DMS153 treated with DMSO at 0.1 percent for 48 hours (cell line): ENCODE measurements around the gene ZYX.
A peak's percentile ranks its signal among the peaks of the same experiment; 100 is the strongest.

Experiments used
- DNase-seq: peaks from one replicate; lab custom pipeline; 2025; ENCODE audit not compliant: unreplicated experiment; lab: John Stamatoyannopoulos, UW

ZYX gene

DNA sequence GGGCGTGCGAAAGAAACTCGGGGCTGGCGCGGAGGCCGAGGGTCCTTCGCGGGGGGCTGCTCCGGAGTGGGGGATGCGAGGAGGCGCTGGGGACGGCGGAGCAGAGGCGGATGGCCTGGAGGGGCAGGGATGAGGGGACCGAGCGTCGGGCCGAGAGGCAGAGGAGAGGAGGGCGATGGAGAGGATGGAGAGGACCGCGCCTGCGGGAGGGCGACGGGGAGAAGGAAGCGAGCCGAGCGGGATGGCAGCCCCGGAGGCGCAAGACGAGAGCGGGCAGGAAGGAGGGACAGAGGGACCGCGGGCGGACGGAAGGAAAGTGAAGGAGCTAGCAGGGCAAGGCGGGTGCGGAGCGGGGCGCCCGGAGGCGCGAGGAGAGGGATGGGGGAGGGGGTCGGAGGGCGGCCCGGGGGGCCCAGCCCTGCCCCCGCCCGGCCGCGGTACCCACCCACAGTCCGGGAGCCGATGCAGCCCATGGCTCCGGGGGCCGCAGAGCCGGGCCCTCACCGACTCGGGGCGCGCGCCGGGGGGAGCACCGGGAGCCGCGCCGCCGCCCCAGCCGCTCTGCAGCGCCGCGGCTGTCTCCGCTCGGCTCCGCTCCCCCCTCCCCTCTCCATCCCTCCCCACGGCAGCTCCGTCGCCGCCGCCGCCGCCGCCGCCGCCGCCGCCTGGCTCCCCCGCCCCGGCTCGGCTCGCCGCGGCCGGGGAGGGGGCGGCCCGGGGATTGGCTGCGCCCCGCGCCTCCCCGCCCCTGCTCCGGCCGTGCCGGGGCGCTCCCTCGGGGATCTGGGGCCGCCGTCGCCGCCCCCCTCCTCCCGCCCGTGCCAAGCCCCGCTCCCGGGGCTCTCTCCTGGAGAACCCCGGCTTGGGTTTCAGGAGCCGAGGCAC is 18.8 kb upstream of the ZYX start, which contains the start of gene FAM131B:
Gene FAM131B (minus strand): TSS at position 583 of the 885 bp plus-strand sequence. CDS start 110 bp downstream, at position 473.
- no peak for DNase-seq

DNA sequence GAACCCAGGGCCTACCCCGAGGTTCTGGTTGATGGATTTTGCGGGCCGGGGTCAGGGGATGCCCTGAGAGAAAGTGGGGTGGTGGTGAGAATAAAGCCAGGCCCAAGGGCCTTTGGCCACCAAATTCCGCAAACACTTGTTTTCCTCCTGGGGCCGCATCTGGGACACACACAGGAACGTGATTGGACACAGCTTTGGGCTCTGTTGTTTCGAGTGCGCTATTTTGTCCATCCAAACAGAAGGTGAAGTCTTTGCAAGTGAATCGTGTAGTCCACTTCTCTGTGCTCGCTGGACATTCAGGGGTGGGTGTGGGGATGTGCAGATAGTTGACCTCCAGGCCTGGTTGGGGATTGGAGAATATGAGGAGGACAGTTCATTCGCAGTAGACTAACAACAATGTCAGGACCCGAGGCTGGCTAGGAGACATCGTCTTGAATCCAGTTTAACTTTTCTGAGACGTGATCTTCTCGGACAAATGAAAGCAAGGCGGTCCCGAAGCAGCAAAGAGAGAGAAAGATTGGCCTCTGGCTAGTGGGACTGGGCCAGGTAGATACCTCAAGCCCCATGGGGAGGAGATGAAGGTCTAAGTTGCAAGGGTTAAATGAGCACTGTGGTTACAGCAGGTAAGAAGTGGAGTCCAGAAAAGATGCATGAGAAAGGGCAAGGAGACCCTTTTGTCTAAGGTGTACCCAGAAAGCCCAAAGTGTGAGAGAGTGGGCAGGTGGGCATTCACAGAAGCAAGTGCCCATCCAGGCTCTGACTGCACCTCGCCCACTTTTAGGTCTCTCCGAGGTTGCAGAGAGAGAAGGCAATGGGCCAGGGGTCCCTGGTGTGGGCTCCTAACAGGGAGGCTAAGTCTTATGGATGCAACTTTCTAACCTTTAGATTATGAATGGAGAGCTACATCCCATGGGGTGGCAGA is 17.9 kb upstream of the ZYX start:
- no peak for DNase-seq

DNA sequence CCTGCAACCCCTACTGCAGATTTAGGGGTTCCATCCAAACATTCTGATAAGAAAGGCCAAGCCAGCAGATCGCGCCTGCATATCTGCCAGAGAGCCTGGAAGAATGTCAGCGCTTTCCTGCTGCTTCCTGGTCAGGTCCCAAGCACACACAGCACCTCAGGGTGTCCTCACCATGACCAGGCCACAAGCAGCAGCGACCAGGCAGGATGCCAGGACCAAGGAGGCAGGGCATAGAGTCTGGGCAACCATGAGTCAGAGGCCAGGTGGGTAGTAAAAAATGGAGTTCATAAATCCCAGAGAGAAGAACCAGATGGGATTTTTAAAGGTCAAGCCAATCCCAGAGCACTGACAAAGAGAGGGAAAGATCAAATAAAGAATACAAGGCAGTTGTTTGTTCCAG is 13.2 kb upstream of the ZYX start:
- DNase-seq = no peak

DNA sequence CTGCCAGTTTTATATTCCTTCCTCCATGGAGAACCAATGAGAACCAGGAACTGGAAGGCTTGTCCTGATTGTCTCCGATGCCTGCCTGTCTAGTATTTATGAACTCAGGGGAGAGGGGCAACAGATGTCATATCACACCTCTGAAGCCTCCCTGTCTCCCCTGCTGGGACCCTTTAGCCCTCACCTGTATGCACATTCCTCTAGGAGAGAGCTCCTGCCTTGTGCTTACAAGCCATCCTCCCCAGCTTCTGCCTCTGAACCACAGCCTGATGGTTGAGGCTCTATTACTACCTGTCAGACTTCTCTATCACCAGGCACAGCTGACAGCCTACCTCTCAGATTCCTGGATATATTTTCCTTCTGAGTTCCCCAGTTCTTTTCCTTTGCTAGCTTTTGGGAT is 12.8 kb upstream of the ZYX start:
- DNase-seq = no peak

DNA sequence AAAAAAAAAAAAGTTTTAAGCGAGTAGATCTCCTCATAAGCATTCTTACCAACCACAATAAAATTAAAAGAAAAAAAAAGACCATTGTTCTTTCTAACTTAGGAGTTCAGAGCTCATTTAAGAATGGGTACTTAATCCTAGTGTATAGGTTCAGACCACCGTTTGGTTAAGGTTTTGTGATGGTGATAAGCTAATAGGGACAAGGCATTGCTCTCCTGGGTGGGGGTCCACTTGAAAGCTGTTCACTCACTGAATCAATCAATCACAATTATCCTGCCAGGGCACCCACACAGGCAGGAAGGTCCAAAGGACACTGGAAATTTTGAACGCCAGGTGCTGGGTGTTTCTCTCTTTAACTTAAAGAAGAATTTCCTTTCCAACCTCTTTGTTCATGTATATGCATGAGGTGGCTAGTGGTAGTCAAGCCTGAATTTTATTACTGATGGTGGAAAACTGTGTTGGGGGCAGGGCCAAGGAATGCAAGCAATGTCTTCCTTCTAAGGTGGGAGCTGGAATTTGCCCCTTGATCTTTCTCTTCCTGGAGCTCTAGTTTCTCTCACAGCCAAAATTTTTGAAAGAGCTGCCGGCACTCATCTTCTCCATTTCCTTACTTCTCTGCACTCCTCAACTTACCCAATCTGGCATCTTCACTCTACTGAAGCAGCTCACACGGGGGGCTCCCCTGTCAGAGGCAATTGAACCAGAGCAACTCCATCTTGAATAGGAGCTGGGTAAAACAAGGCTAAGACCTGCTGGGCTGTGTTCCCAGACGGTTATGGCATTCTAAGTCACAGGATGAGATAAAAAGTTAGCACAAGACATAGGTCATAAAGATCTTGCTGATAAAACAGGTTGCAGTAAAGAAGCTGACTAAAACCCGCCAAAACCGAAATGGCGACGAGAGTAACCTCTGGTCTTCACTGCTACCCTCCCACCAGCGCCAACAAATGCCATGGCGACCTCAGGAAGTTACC is 11.2 kb upstream of the ZYX start:
- no peak for DNase-seq

DNA sequence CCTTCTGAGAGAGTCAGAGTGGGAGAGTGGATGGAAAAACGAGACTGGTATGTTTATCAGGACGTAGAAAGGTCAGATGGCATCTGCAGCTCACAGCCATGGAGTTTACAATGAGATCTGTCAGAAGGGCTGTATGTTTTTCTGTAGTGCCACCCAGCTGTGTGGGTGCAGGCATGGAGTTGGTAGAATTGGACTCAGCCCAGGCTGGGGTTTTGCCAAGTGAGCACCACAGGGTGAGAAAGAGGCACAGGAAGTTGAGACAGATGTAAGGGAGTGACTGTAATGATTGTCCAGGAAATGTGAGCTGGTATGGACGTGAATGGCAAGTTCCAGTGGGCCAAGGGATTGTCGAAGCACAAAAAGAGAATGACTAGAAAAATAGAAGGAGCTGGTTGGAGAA is 9.1 kb upstream of the ZYX start:
- no peak for DNase-seq

DNA sequence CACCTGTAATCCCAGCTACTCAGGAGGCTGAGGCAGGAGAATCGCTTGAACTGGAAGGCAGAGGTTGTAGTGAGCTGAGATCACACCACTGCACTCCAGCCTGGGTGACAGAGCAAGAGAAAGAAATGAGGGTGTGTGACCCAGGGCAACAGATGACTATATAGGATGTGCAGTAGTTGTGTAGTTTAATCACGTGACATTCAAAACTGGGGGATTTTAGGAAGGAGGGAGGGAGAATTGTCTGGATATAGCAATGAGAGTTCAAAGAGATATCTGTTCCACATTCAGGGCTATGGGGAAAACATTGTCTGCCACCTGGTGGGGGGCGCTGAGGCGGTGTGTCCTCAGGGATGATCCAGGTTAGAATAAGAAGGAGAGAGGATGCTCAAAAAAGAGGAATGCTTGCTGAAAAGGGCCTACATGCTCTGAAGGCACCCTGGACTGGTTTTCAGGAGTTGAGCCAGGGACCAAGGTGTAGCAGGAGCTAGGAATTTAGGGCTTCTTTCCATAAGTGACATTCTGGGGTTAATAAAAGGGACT is 7.8 kb upstream of the ZYX start:
- no peak for DNase-seq

DNA sequence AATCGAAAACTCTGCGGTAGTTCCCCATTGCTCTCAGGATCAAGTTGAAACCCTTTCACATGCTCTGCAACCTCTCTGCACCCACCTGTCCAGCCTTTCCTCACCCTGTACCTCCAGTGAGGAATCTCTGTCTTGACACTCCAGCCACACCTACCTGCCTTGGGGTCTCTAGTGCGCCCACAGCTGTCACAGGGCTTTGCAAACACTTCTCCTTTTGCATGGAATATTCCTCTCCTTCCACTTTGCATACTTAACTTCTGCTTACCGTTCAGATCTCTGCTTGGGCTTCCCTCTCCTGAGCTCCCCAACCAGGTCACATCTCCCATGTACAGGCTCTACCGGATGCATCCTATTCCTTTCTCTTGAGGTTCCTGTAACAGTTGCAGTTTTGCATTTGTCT is 6.6 kb upstream of the ZYX start:
- DNase-seq = no peak

DNA sequence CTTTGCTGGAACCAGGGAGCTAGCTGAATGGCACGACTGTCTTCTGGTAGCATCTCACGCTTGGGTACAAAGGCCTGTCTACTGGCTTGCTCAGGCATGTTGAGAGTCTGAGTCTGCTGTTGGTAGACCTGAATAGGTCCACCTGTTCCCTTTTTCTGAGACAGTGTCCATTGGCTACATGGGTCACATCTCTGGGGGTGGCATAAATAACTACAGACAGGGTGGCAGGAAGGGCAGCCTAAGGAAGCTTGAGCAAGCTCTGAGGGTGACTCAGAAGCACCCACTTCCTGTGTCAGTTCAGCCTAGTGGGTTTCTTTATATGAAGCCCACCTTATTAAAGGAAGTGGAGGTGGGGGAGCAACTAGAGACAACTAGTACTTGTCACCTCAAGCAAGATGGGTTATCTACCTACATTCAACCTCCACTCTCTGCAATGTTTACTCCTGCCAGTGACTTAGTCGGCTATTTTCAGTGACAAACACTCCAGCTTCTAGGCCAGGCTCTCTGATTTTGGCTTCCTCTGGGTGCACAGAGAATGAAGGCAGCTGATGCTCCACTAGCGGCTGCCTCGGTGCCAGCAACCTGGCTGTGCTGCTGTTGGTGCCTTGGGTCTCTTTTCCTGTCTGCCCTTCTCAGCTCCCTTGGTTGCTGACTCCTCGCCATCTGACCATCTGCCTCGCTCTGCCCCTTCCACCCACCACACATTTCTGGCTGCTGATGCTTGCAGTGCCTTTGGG is 5.7 kb upstream of the ZYX start:
- no peak for DNase-seq

DNA sequence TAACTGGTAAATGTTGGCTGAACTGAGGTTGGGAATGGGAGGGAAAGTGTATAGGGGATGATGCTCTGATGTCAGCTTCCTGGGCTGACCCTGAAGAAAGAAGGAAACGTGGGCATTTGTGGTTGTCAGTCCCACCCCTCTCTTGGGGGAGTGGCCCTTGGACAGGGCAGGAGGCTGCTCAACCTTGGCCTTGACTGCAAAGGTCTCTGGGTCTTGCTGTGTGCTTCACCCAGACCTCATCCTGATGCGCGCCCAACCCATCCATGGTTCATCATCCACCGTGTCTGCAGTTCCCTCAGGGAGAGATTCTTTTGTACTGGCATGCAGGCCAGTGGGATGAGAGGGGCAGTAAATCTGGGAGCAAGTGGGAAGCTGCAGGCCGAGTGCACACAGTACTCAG is 4.7 kb upstream of the ZYX start:
- no peak for DNase-seq

DNA sequence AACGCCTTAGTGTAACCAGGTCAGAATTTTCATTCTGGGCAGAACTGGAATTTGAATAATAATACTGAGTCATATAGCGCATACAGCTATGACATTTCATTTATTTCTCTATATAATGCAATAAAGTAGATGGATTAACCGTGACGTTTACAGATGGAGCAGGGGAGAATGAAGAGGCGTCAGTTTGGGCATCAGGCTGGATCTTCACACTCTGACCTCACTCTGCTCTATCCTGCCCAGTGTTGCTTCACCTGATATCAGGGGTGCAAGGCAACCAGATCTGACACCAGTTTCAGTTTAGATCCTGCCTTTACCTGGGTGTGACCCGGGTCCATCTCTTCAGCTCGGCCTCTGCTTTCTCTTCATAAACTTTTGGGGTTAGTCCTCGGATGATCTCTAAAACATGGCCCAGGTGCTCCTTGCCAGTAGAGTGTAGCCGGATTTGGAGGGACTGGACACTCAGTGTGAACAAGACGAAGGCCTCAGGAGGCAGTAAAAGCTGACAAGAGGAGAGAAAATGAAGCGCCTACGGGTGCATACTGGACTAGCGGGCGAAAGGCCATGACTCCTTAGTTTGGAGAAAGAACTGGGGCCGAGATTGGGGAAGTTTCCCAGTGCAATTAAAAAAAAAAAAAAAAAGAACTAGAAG is 1.4 kb upstream of the ZYX start:
- no peak for DNase-seq

DNA sequence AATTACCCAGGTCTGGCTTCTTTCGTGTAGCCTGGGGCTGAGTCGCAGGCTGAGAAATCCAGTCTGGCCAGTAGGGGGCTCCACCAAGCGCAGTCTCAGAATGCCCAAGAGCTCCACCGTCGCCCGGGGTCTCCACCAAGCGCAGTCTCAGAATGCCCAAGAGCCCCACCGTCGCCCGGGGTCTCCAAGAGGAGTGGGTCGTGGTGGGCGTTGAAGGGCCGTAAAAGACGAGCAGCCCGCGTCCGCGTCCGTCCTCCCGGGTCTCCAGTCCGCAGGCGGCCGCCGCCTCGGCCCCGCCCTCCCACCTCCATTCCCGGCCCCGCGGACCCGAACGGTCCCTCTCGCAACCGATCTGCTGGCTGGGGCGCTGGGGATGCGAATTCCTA is 892 bp upstream of the ZYX start:
- peak; percentile 18 for DNase-seq

DNA sequence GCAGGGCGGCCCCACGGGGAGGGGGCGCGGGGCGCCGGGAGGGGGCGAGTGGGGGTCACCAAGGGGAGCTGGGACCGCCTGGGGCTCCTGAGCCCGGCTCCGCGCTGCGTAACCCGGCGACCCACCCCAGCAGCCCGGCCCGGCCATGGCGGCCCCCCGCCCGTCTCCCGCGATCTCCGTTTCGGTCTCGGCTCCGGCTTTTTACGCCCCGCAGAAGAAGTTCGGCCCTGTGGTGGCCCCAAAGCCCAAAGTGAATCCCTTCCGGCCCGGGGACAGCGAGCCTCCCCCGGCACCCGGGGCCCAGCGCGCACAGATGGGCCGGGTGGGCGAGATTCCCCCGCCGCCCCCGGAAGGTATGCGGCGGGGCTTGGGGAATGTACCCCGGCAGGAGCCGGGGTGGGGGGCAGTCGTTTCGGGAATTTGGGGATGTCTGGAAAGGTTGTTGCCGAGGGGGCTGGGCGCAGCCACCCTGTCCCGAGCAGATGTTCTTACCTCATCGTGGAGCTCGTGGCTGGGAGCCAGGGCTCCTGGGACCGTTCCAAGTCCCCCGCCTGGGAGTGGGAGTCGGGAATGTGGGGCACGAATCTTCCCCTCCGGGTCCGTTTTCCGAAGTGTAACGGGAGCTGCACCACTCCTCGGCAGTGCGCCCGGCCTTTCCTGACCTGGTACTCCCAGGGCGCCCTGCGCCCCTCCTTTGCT is 431 bp downstream of the ZYX start:
- no peak for DNase-seq

DNA sequence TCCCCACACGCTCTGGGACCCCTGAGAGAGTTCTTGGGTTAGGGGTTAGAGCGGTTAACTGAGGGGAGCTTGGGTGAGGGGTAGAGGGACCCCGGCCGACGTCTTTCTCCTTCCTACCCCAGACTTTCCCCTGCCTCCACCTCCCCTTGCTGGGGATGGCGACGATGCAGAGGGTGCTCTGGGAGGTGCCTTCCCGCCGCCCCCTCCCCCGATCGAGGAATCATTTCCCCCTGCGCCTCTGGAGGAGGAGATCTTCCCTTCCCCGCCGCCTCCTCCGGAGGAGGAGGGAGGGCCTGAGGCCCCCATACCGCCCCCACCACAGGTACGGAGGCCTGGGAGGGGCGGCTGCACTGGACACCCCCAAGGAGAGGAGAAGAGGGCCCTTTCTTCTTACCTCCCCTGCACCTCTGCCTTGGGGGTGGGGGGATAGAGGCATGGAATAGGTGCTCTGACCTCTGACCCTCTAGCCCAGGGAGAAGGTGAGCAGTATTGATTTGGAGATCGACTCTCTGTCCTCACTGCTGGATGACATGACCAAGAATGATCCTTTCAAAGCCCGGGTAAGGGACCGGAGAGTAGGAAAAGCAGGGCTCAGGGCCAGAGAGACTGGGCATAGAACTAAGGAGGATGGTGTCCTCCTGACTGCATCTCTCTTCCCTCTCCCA is 1.1 kb downstream of the ZYX start:
- no peak for DNase-seq

DNA sequence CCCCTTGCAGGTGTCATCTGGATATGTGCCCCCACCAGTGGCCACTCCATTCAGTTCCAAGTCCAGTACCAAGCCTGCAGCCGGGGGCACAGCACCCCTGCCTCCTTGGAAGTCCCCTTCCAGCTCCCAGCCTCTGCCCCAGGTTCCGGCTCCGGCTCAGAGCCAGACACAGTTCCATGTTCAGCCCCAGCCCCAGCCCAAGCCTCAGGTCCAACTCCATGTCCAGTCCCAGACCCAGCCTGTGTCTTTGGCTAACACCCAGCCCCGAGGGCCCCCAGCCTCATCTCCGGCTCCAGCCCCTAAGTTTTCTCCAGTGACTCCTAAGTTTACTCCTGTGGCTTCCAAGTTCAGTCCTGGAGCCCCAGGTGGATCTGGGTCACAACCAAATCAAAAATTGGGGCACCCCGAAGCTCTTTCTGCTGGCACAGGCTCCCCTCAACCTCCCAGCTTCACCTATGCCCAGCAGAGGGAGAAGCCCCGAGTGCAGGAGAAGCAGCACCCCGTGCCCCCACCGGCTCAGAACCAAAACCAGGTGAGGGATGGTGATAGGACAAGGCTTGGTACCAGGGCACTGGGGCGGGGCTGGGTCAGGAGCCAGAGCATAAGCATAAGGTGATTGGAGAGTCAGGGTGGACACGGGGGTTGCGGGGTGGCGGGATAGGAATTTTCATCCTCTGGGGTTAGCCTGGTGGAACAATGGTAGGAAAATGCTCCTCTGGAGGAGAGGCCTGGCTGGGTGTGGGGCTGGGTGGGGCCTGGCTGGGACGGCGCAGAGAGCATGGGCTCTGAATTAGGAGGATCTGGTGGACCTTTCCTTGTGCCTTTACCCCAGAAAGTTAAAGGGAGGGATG is 1.9 kb downstream of the ZYX start:
- no peak for DNase-seq

DNA sequence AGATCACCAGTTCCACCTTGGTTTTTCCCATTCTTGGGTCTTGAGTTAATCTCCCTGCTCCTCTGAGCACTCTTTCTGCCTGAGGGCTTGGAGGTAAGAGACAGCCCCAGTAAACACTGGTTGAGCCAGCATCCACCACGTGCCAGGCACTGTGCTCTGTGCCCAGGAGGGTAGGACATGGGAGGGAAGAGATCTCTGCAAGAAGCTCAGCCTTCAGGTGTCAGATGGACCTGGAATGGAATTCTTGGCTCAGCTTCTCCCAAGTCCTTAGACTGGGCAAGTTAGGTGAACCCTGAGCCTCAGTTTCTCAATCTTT is 2.5 kb downstream of the ZYX start:
- no peak for DNase-seq

DNA sequence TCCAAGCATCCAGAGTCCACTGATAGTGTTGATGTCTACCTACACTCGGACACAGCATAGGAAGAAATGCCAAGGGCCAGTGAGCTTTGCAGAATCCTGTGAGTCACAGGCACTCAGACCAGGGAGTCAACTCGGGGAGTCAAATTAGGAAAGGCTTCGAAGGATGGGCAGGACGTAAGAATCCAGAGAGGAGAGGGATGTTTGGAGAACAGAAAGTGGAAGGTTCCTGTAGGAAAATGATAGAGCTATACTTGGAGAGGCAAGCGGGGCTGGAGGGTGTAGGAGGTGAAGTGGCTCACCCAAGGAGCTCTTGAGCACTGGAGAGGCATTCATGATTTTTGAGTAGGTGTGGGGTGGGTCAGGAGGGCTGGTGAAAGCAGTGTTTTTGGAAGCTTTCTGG is 3.0 kb downstream of the ZYX start:
- no peak for DNase-seq
